Activated naive CD8-positive, alpha-beta T cell treated with anti-CD3 and anti-CD28 coated beads, Interleukin-2, amount 50 U/mL, for 16 hours (primary cell): ENCODE data around the gene CEP170B.
"Not testable (repeated sequence)": the region's sequence is repeated elsewhere in the genome, so short reads cannot be mapped to it uniquely, and the experiment has no call there.

ENCODE experiments used
- DNase-seq: peaks from one replicate; pipeline ENCODE4 v3.0.0-alpha.2; 2020; ENCODE audit warnings: low read depth, low spot score

Gene CEP170B

GRCh38 chr14:104944436-104945205 lies 79.6 kb downstream of the CEP170B start:
- not testable (repeated sequence) for DNase-seq

DNA sequence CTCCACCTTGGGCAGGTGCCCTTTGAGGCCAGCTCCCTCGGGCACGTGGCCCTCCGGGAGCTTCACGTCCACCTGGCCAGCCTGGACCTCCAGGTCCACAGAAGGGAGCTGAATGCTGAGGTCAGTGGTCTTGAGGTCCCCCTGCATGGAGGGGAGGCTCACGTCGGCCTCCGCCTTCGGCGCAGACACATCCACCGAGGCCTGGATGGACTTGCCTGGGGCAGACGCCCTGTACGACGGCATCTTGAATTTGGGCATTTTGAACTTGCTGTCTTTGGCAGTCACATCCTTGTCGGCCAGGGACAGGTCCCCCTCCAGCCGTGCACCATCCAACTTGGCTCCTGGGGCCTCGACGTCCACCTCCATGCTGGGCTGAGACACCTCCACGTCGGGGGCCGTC lies 80.2 kb downstream of the CEP170B start:
- not testable (repeated sequence) for DNase-seq
